ENCODE data around the gene AAGAB. TPM values are rescaled to one million over a fixed set of nuclear protein-coding genes. Genes with fewer than 3 reads are reported as not detected.

AAGAB gene
- polyA plus RNA-seq, 1 donor from 2014 or later = 114 TPM

DNA sequence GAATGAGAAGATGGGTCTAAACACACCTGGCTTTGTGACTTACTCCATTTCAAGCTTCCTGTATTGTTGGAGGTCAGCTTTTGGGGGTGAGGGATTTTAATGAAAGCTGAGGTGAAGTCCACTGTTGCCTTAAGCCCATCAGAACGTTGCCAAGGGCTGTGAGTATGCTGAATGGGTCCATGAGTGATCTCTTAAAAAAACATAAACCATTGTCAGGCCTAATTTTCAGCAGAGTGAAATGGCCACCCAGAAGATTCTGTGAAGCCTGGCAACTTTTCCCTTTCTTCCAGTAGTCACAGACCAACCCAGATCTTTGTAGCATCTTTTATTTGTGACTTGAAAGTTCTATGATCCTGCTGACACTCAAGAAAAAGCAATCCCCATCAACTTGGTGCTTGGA is 102.0 kb downstream of the AAGAB start:
- no peak overlapping the region for H3K9ac ChIP-seq (ENCODE audit: low read length)
- no peaks in the 10 kb centered on the region for H3K27me3 ChIP-seq (ENCODE audit: insufficient read depth, low read depth, low read length)
- H3K4me2 ChIP-seq (ENCODE audit: low read length) = no peak overlapping the region
- no peak overlapping the region for H3K27ac ChIP-seq (ENCODE audit: low read length)
- no peaks in the 10 kb centered on the region for H3K9me3 ChIP-seq (ENCODE audit: low read length)
- H3F3A ChIP-seq (ENCODE audit: insufficient read depth, low read length, poor library complexity, severe bottlenecking) = no peaks in the 10 kb centered on the region
- H2AFZ ChIP-seq (ENCODE audit: low read depth, low read length) = no peak overlapping the region
- no peaks in the 10 kb centered on the region for H4K20me1 ChIP-seq (ENCODE audit: insufficient read depth)
- no peaks in the 10 kb centered on the region for H3K79me2 ChIP-seq (replicated peaks; ENCODE audit: insufficient read depth, low read length)
- TF ChIP-seq RAD21 (conservative IDR thresholded peaks at IDR 0.05) = no peak
- TF ChIP-seq, protein P1, sequence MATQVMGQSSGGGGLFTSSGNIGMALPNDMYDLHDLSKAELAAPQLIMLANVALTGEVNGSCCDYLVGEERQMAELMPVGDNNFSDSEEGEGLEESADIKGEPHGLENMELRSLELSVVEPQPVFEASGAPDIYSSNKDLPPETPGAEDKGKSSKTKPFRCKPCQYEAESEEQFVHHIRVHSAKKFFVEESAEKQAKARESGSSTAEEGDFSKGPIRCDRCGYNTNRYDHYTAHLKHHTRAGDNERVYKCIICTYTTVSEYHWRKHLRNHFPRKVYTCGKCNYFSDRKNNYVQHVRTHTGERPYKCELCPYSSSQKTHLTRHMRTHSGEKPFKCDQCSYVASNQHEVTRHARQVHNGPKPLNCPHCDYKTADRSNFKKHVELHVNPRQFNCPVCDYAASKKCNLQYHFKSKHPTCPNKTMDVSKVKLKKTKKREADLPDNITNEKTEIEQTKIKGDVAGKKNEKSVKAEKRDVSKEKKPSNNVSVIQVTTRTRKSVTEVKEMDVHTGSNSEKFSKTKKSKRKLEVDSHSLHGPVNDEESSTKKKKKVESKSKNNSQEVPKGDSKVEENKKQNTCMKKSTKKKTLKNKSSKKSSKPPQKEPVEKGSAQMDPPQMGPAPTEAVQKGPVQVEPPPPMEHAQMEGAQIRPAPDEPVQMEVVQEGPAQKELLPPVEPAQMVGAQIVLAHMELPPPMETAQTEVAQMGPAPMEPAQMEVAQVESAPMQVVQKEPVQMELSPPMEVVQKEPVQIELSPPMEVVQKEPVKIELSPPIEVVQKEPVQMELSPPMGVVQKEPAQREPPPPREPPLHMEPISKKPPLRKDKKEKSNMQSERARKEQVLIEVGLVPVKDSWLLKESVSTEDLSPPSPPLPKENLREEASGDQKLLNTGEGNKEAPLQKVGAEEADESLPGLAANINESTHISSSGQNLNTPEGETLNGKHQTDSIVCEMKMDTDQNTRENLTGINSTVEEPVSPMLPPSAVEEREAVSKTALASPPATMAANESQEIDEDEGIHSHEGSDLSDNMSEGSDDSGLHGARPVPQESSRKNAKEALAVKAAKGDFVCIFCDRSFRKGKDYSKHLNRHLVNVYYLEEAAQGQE (IDR thresholded peaks at IDR 0.05; ENCODE audit: borderline replicate concordance) = no peak
- TF ChIP-seq EZH2 (IDR thresholded peaks at IDR 0.05; ENCODE audit: borderline replicate concordance, insufficient read depth, low read length, poor library complexity, severe bottlenecking) = no peak
- TF ChIP-seq, protein P2, sequence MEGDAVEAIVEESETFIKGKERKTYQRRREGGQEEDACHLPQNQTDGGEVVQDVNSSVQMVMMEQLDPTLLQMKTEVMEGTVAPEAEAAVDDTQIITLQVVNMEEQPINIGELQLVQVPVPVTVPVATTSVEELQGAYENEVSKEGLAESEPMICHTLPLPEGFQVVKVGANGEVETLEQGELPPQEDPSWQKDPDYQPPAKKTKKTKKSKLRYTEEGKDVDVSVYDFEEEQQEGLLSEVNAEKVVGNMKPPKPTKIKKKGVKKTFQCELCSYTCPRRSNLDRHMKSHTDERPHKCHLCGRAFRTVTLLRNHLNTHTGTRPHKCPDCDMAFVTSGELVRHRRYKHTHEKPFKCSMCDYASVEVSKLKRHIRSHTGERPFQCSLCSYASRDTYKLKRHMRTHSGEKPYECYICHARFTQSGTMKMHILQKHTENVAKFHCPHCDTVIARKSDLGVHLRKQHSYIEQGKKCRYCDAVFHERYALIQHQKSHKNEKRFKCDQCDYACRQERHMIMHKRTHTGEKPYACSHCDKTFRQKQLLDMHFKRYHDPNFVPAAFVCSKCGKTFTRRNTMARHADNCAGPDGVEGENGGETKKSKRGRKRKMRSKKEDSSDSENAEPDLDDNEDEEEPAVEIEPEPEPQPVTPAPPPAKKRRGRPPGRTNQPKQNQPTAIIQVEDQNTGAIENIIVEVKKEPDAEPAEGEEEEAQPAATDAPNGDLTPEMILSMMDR (IDR thresholded peaks at IDR 0.05; ENCODE audit: poor library complexity, severe bottlenecking) = no peak
- no peak for TF ChIP-seq TAF1 (IDR thresholded peaks at IDR 0.05; ENCODE audit: low read depth)
- TF ChIP-seq MXI1 (conservative IDR thresholded peaks at IDR 0.05; ENCODE audit: poor library complexity, severe bottlenecking) = no peak
- TF ChIP-seq EP300 (conservative IDR thresholded peaks at IDR 0.05; ENCODE audit: poor library complexity, severe bottlenecking) = no peak
- H3K9me2 ChIP-seq (ENCODE audit: insufficient read depth, low read length) = no peaks in the 10 kb centered on the region
- H3K4me3 ChIP-seq (ENCODE audit: low read length) = no peak overlapping the region
- no peaks in the 10 kb centered on the region for H3K36me3 ChIP-seq (ENCODE audit: insufficient read depth, low read length)

Other genes starting within 250 kb of the AAGAB start
- 0.64 and 1.0 TPM in 2 replicates for gene SMAD3, start 189.1 kb downstream of the AAGAB start, polyA plus RNA-seq
- 2.8 and 8.4 TPM in 2 replicates for gene IQCH, start 125 bp upstream of the AAGAB start, polyA plus RNA-seq

All from neural cell (in vitro differentiated cells).